Measurements from ENCODE around the gene ELMOD3.
A peak's percentile ranks its signal among the peaks of the same experiment; 100 is the strongest.
"Not testable (repeated sequence)": the region's sequence is repeated elsewhere in the genome, so short reads cannot be mapped to it uniquely, and the experiment has no call there.

ELMOD3 gene

GRCh38 chr2:85354286-85355072 lies at the start of gene ELMOD3, which contains the start of gene RETSAT:
TSS of gene ELMOD3 (plus strand) at chr2:85354769. CDS start at chr2:85357199, 2,430 bp downstream.
TSS of gene RETSAT (minus strand) at chr2:85354528. CDS start at chr2:85354507, 21 bp downstream.
- peak; percentile 100 for DNase-seq

GRCh38 chr2:85307527-85307897 lies 47.1 kb upstream of the ELMOD3 start:
- DNase-seq = no peak

GRCh38 chr2:85308201-85308600 lies 46.4 kb upstream of the ELMOD3 start:
- no peak for DNase-seq

GRCh38 chr2:85308896-85309555 lies 45.5 kb upstream of the ELMOD3 start:
- DNase-seq = peak; percentile 88

GRCh38 chr2:85309699-85310321 lies 44.8 kb upstream of the ELMOD3 start:
- no peak for DNase-seq

- DNase-seq = no peak
Observed at GRCh38 chr2:85310330-85310729, 44.2 kb upstream of the ELMOD3 start.

GRCh38 chr2:85312404-85312803 lies 42.2 kb upstream of the ELMOD3 start:
- no peak for DNase-seq

GRCh38 chr2:85314884-85315242 lies 39.7 kb upstream of the ELMOD3 start:
- DNase-seq = no peak

- not testable (repeated sequence) for DNase-seq
Observed at GRCh38 chr2:85315921-85316320, 38.6 kb upstream of the ELMOD3 start.

GRCh38 chr2:85318222-85319074 lies 36.1 kb upstream of the ELMOD3 start:
- no peak for DNase-seq

GRCh38 chr2:85319796-85320195 lies 34.8 kb upstream of the ELMOD3 start:
- no peak for DNase-seq

GRCh38 chr2:85323351-85323987 lies 31.1 kb upstream of the ELMOD3 start:
- DNase-seq = no peak

GRCh38 chr2:85323988-85324367 lies 30.6 kb upstream of the ELMOD3 start:
- not testable (repeated sequence) for DNase-seq

- DNase-seq = no peak
Observed at GRCh38 chr2:85324639-85325465, 29.7 kb upstream of the ELMOD3 start.

GRCh38 chr2:85325466-85325811 lies 29.1 kb upstream of the ELMOD3 start:
- no peak for DNase-seq

GRCh38 chr2:85326406-85327159 lies 28.0 kb upstream of the ELMOD3 start:
- DNase-seq = no peak

GRCh38 chr2:85327160-85327821 lies 27.3 kb upstream of the ELMOD3 start:
- DNase-seq = peak; percentile 65

- DNase-seq = peak; percentile 98
Observed at GRCh38 chr2:85327822-85328617, 26.5 kb upstream of the ELMOD3 start, which contains the start of gene TGOLN2. TSS of gene TGOLN2 (minus strand) at chr2:85327989. CDS start at chr2:85327962, 27 bp downstream.

GRCh38 chr2:85329181-85329651 lies 25.4 kb upstream of the ELMOD3 start:
- DNase-seq = peak; percentile 55
